IMR-90 (cell line): ENCODE measurements around the gene ABAT. TPM values are rescaled to one million over a fixed set of nuclear protein-coding genes. Genes with fewer than 3 reads are reported as not detected.

Experiments
- ATAC-seq: fragments of 200-7000 bp; cut with Tn5 transposase; 2 replicates; pipeline ENCODE4 v1.9.1; 2020; ENCODE audit warnings: low read depth, mild to moderate bottlenecking, moderate library complexity
- BruUV-seq: library from RNA; stranded (reverse); fragments of 400-500 nt; replicated peaks from 2 replicates; lab custom pipeline; 2021; lab: Mats Ljungman, UMichigan
- CTCF ChIA-PET: fragments of 300-600 bp; formaldehyde crosslinking; extraction: SDS; loops from one replicate; lab custom pipeline; 2021; ENCODE audit warnings: antibody characterized with exemption; lab: Yijun Ruan, JAX
- POLR2A ChIA-PET: fragments of 300-600 bp; sonication (Branson Sonifier 250); formaldehyde crosslinking; loops from one replicate; lab custom pipeline; 2022; ENCODE audit warnings: antibody characterized with exemption; ENCODE audit not compliant: unreplicated experiment; lab: Charles Lee
- DNase-seq: peaks from one replicate; pipeline ENCODE4 v3.0.0; 2013
- H2AFZ ChIP-seq: replicated peaks from 2 replicates; pipeline ENCODE3; 2013; ENCODE audit warnings: low read length, mild to moderate bottlenecking; ENCODE audit not compliant: poor library complexity
- H2AK5ac ChIP-seq: 2 replicates; pipeline ENCODE4 v1.6.1; 2013; ENCODE audit warnings: low read depth, low read length, inconsistent platforms
- H2AK9ac ChIP-seq: replicated peaks from 2 replicates; pipeline ENCODE3; 2013; ENCODE audit warnings: mild to moderate bottlenecking, low read depth, low read length, moderate library complexity; ENCODE audit not compliant: poor library complexity
- H2BK120ac ChIP-seq: 2 replicates; pipeline ENCODE4 v1.6.1; 2013; ENCODE audit warnings: low read depth, low read length, inconsistent platforms
- H2BK15ac ChIP-seq: 3 replicates; pipeline ENCODE4 v1.6.1; 2013; ENCODE audit warnings: low read depth, low read length, inconsistent platforms
- H2BK20ac ChIP-seq: 2 replicates; pipeline ENCODE4 v1.6.1; 2013; ENCODE audit warnings: low read depth, mild to moderate bottlenecking, inconsistent platforms, low read length, moderate library complexity
- H2BK5ac ChIP-seq: 2 replicates; pipeline ENCODE4 v1.6.1; 2013; ENCODE audit warnings: mild to moderate bottlenecking, low read depth, low read length, inconsistent platforms; ENCODE audit not compliant: poor library complexity, severe bottlenecking
- H3K14ac ChIP-seq: replicated peaks from 2 replicates; pipeline ENCODE4 v1.6.1; 2013; ENCODE audit warnings: low read depth, low read length, inconsistent platforms
- H3K18ac ChIP-seq: 2 replicates; pipeline ENCODE4 v1.6.1; 2013; ENCODE audit warnings: low read depth, low read length, control low read depth
- H3K23ac ChIP-seq: 2 replicates; pipeline ENCODE4 v1.6.1; 2013; ENCODE audit warnings: low read depth, low read length, inconsistent platforms
- H3K27ac ChIP-seq: 2 replicates; pipeline ENCODE4 v1.5.1; 2013; ENCODE audit warnings: mild to moderate bottlenecking, control low read depth, low read length; ENCODE audit not compliant: insufficient read depth
- H3K27me3 ChIP-seq: 2 replicates; pipeline ENCODE4 v1.6.1; 2013; ENCODE audit warnings: low read length; ENCODE audit not compliant: control insufficient read depth, insufficient read depth
- H3K36me3 ChIP-seq: 2 replicates; pipeline ENCODE4 v1.6.1; 2013; ENCODE audit warnings: low read length, mixed read lengths; ENCODE audit not compliant: control insufficient read depth, insufficient read depth
- H3K4ac ChIP-seq: 2 replicates; pipeline ENCODE4 v1.6.1; 2013; ENCODE audit warnings: low read depth, low read length, inconsistent platforms
- H3K4me1 ChIP-seq: 2 replicates; pipeline ENCODE4 v1.6.1; 2013; ENCODE audit warnings: low read length, mixed read lengths; ENCODE audit not compliant: control insufficient read depth, insufficient read depth
- H3K4me2 ChIP-seq: 2 replicates; pipeline ENCODE4 v1.6.1; 2013; ENCODE audit warnings: low read depth, mild to moderate bottlenecking, control low read depth, low read length, moderate library complexity
- H3K4me3 ChIP-seq: 2 replicates; pipeline ENCODE4 v1.5.1; 2013; ENCODE audit warnings: low read depth, mild to moderate bottlenecking, control low read depth, low read length, moderate library complexity; ENCODE audit not compliant: insufficient read depth
- H3K56ac ChIP-seq: 2 replicates; pipeline ENCODE4 v1.6.1; 2013; ENCODE audit warnings: low read length, inconsistent platforms; ENCODE audit not compliant: insufficient read depth; ENCODE audit errors: extremely low read depth
- H3K79me1 ChIP-seq, 2 experiments: 2 replicates each; pipeline ENCODE4 v1.6.1; 2013; ENCODE audit warnings: low read length in 2 of 2, inconsistent platforms in 1 of 2, low read depth in 1 of 2
- H3K9ac ChIP-seq: 2 replicates; pipeline ENCODE4 v1.6.1; 2013; ENCODE audit warnings: low read depth, low read length, control low read depth
- H3K9me1 ChIP-seq: 2 replicates; pipeline ENCODE4 v1.6.1; 2013; ENCODE audit warnings: low read length, inconsistent platforms; ENCODE audit not compliant: insufficient read depth
- H3K9me3 ChIP-seq: 2 replicates; pipeline ENCODE4 v1.6.1; 2013; ENCODE audit warnings: low read length; ENCODE audit not compliant: control insufficient read depth, insufficient read depth
- H4K20me1 ChIP-seq: 2 replicates; pipeline ENCODE4 v1.6.1; 2013; ENCODE audit warnings: low read length, inconsistent platforms; ENCODE audit not compliant: insufficient read depth
- H4K5ac ChIP-seq: 2 replicates; pipeline ENCODE4 v1.6.1; 2013; ENCODE audit warnings: mild to moderate bottlenecking, low read depth, low read length, control low read depth
- H4K8ac ChIP-seq, 2 experiments: 2 replicates each; pipeline ENCODE4 v1.6.1; 2013; ENCODE audit warnings: low read depth in 2 of 2, low read length in 2 of 2, control low read depth in 1 of 2, inconsistent platforms in 1 of 2
- H4K91ac ChIP-seq: 2 replicates; pipeline ENCODE4 v1.6.1; 2013; ENCODE audit warnings: low read depth, low read length, inconsistent platforms; ENCODE audit not compliant: insufficient read depth
- BHLHE40 ChIP-seq: fragments of 150-350 bp; IDR thresholded peaks from 2 replicates; pipeline ENCODE4 v1.6.1; 2016; ENCODE audit warnings: mild to moderate bottlenecking, low read depth, low read length
- CEBPB ChIP-seq: IDR thresholded peaks from 2 replicates; pipeline ENCODE4 v1.6.1; 2012; ENCODE audit warnings: low read depth, low read length, improper control_type of control experiment
- CHD1 ChIP-seq: IDR thresholded peaks from 2 replicates; pipeline ENCODE4 v1.6.1; 2012; ENCODE audit warnings: low read depth, low read length, improper control_type of control experiment
- CTCF ChIP-seq: conservative IDR thresholded peaks from 2 replicates; pipeline ENCODE4 v1.5.1; 2012; ENCODE audit warnings: mild to moderate bottlenecking, low read depth, low read length, improper control_type of control experiment
- FOS ChIP-seq: fragments of 150-350 bp; IDR thresholded peaks from 2 replicates; pipeline ENCODE4 v1.6.1; 2016; ENCODE audit warnings: low read depth, low read length
- MAZ ChIP-seq: IDR thresholded peaks from 2 replicates; pipeline ENCODE4 v1.6.1; 2012; ENCODE audit warnings: low read depth, mild to moderate bottlenecking, low read length, improper control_type of control experiment, moderate library complexity, borderline replicate concordance
- RAD21 ChIP-seq: IDR thresholded peaks from 2 replicates; pipeline ENCODE4 v1.6.1; 2012; ENCODE audit warnings: low read length, improper control_type of control experiment
- SMC3 ChIP-seq: fragments of 150-350 bp; IDR thresholded peaks from 2 replicates; pipeline ENCODE4 v1.6.1; 2016; ENCODE audit warnings: low read depth, mild to moderate bottlenecking, antibody characterized with exemption, low read length, moderate library complexity
- WGBS, 2 experiments: methylation state at CpG; one replicate each; pipeline versions ENCODE4 v1.1.5 to v1.1.7; 2013; ENCODE audit warnings: missing lambda C conversion rate in 2 of 2; ENCODE audit not compliant: insufficient read length in 1 of 2; ENCODE audit errors: extremely low coverage in 2 of 2; 5-methylcytosine and 5-hydroxymethylcytosine counted together
- dilution Hi-C: fragments of 300-500 bp; cut with HindIII; formaldehyde crosslinking; loops from one replicate; pipeline ENCODE4 v1.14.3; 2018; ENCODE audit warnings: low sequenced_read_pairs; ENCODE audit not compliant: unreplicated experiment
- in situ Hi-C: fragments of 300-500 bp; cut with MboI; formaldehyde crosslinking; loops from 3 replicates; pipeline ENCODE4 v1.14.3; 2019; ENCODE audit warnings: low sequenced_read_pairs, inconsistent platforms, mixed read lengths
- intact Hi-C: fragments of 100-400 bp; cut with micrococcal nuclease; formaldehyde crosslinking; loops from 2 replicates; pipeline ENCODE4 v1.10.0; 2022
- polyA plus RNA-seq, 3 experiments: library from polyadenylated mRNA; depleted of rRNA; stranded (reverse); fragments of >200 nt; gene quantifications; 2 replicates each; pipeline ENCODE4 v1.2.3, GENCODE V29; 2012; ENCODE audit warnings: low replicate concordance in 1 of 3
- total RNA-seq: library from RNA; depleted of rRNA; stranded (reverse); fragments of >200 nt; gene quantifications from 2 replicates; pipeline ENCODE4 v1.2.3, GENCODE V29; 2012
- TF ChIP-seq, protein P1 (sequence below): fragments of 150-350 bp; IDR thresholded peaks from 2 replicates; pipeline ENCODE4 v1.6.1; 2016; ENCODE audit warnings: low read depth, mild to moderate bottlenecking, low read length, moderate library complexity, borderline replicate concordance
- TF ChIP-seq, protein P2 (sequence below): fragments of 150-350 bp; IDR thresholded peaks from 2 replicates; pipeline ENCODE4 v1.6.1; 2017; ENCODE audit warnings: mild to moderate bottlenecking, antibody characterized with exemption, low read length, low read depth

Gene ABAT
- total and polyA plus RNA-seq, 2 of the 4 experiments (the other 2 are of a cell fraction): 4.5 to 6.9 TPM

- Histone ChIP-seq H3K4me3 (no peak overlapping the region), H2AFZ (no peak overlapping the region), H3K36me3 (no peaks in the 10 kb centered on the region; the same call in 1 of the 2 replicates), H3K18ac (no peak overlapping the region), H3K79me1 (no peaks in the 10 kb centered on the region), H2BK5ac (no peak overlapping the region), H4K91ac (no peak overlapping the region), H2AK9ac (no peak overlapping the region), H3K27ac (no peak overlapping the region), H4K5ac (no peak overlapping the region), H3K4ac (no peak overlapping the region), H2BK20ac (no peak overlapping the region), H3K9me1 (no peaks in the 10 kb centered on the region), H3K27me3 (no peaks in the 10 kb centered on the region), H3K4me1 (no peaks in the 10 kb centered on the region), H4K20me1 (no peaks in the 10 kb centered on the region), H2BK15ac (no peak overlapping the region), H3K9ac (no peak overlapping the region), H4K8ac (no peak overlapping the region), H2BK120ac (no peak overlapping the region), H3K14ac (no peak overlapping the region), H2AK5ac (no peak overlapping the region), H3K9me3 (0 out of 2 replicates have a peak, but pooled peaks cover 2% of the 10 kb centered on the region), H3K4me2 (no peak overlapping the region), H3K56ac (no peak overlapping the region), H3K23ac (no peak overlapping the region)
- ATAC-seq (no peak), DNase-seq (no peak)
- no TSS peak for BruUV-seq
- CTCF ChIA-PET: no interaction called here
- POLR2A ChIA-PET: no interaction called here
- TF ChIP-seq CTCF: no peak
- TF ChIP-seq CEBPB: no peak
- TF ChIP-seq BHLHE40: no peak
- TF ChIP-seq, protein P1, sequence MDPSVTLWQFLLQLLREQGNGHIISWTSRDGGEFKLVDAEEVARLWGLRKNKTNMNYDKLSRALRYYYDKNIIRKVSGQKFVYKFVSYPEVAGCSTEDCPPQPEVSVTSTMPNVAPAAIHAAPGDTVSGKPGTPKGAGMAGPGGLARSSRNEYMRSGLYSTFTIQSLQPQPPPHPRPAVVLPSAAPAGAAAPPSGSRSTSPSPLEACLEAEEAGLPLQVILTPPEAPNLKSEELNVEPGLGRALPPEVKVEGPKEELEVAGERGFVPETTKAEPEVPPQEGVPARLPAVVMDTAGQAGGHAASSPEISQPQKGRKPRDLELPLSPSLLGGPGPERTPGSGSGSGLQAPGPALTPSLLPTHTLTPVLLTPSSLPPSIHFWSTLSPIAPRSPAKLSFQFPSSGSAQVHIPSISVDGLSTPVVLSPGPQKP: no peak
- TF ChIP-seq FOS: no peak
- no peak for TF ChIP-seq CHD1
- no peak for TF ChIP-seq MAZ
- TF ChIP-seq, protein P2, sequence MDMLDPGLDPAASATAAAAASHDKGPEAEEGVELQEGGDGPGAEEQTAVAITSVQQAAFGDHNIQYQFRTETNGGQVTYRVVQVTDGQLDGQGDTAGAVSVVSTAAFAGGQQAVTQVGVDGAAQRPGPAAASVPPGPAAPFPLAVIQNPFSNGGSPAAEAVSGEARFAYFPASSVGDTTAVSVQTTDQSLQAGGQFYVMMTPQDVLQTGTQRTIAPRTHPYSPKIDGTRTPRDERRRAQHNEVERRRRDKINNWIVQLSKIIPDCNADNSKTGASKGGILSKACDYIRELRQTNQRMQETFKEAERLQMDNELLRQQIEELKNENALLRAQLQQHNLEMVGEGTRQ: no peak
- TF ChIP-seq SMC3: no peak
- no peak for TF ChIP-seq RAD21
- intact Hi-C loops (no loop called here), dilution Hi-C loops (no loop called here), in situ Hi-C loops (no loop called here)
- WGBS, 2 experiments: 70% methylated on average over 6 of the region's 11 CpGs; no CpG with 5 or more reads in 1 of the 2 experiments
Measured at GRCh38 chr16:8774208-8774607, 99.8 kb downstream of the ABAT start.
